GM23338 (cell line): ENCODE results near the gene AANAT. TPM values are rescaled to one million over a fixed set of nuclear protein-coding genes. Genes with fewer than 3 reads are reported as not detected.
A peak's percentile ranks its signal among the peaks of the same experiment; 100 is the strongest.

Experiments used
- ATAC-seq: fragments of 200-7000 bp; cut with Tn5 transposase; 3 replicates; pipeline ENCODE4 v1.9.1; 2020
- DNase-seq: peaks from one replicate; pipeline ENCODE4 v3.0.0-alpha.2; 2015; ENCODE audit warnings: low spot score
- H2AFZ ChIP-seq: fragments of 200-600 bp; sonication (generic); 2 replicates; pipeline ENCODE4 v1.8.0; 2016; ENCODE audit warnings: antibody characterized with exemption, mild to moderate bottlenecking, moderate library complexity
- H3F3A ChIP-seq: fragments of 200-600 bp; sonication (generic); replicated peaks from 2 replicates; pipeline ENCODE4 v1.8.0; 2017; ENCODE audit warnings: antibody characterized with exemption, mixed run types, low read depth
- H3K27ac ChIP-seq: fragments of 200-600 bp; sonication (generic); 2 replicates; pipeline ENCODE4 v1.6.1; 2016; ENCODE audit warnings: low read depth
- H3K27me3 ChIP-seq: fragments of 200-600 bp; sonication (generic); 2 replicates; pipeline ENCODE4 v1.8.0; 2016; ENCODE audit warnings: mild to moderate bottlenecking, mixed run types, moderate library complexity; ENCODE audit not compliant: insufficient read depth
- H3K36me3 ChIP-seq: fragments of 200-600 bp; sonication (generic); 2 replicates; pipeline ENCODE4 v1.8.0; 2016; ENCODE audit warnings: mild to moderate bottlenecking; ENCODE audit not compliant: insufficient read depth
- H3K4me1 ChIP-seq: fragments of 200-600 bp; sonication (generic); 2 replicates; pipeline ENCODE4 v1.8.0; 2016; ENCODE audit warnings: mild to moderate bottlenecking, moderate library complexity; ENCODE audit not compliant: insufficient read depth
- H3K4me2 ChIP-seq: fragments of 200-600 bp; sonication (generic); 2 replicates; pipeline ENCODE4 v1.7.1; 2017; ENCODE audit warnings: mixed run types
- H3K4me3 ChIP-seq: fragments of 200-600 bp; sonication (generic); 2 replicates; pipeline ENCODE4 v1.6.1; 2016; ENCODE audit warnings: mixed run types
- H3K79me2 ChIP-seq: fragments of 200-600 bp; sonication (generic); replicated peaks from 2 replicates; pipeline ENCODE4 v1.8.0; 2017; ENCODE audit warnings: mild to moderate bottlenecking; ENCODE audit not compliant: insufficient read depth
- H3K9me2 ChIP-seq: fragments of 200-600 bp; sonication (generic); 2 replicates; pipeline ENCODE4 v1.8.0; 2017; ENCODE audit not compliant: insufficient read depth
- H4K20me1 ChIP-seq: fragments of 200-600 bp; sonication (generic); replicated peaks from 2 replicates; pipeline ENCODE4 v1.8.0; 2017; ENCODE audit warnings: mild to moderate bottlenecking; ENCODE audit not compliant: insufficient read depth
- H3K27ac Mint-ChIP-seq: 2 replicates; pipeline ENCODE4 v1.8.0; 2020; ENCODE audit warnings: inconsistent platforms, mild to moderate bottlenecking, moderate library complexity, mixed read lengths
- H3K27me3 Mint-ChIP-seq: 3 replicates; pipeline ENCODE4 v1.8.0; 2022; ENCODE audit warnings: low read depth, mild to moderate bottlenecking, moderate library complexity, mixed read lengths, inconsistent platforms; ENCODE audit not compliant: insufficient read depth, poor library complexity
- H3K36me3 Mint-ChIP-seq: 3 replicates; pipeline ENCODE4 v1.8.0; 2021; ENCODE audit warnings: low read depth, mild to moderate bottlenecking, inconsistent platforms, moderate library complexity, mixed read lengths
- H3K4me1 Mint-ChIP-seq: 3 replicates; pipeline ENCODE4 v1.8.0; 2020; ENCODE audit warnings: mild to moderate bottlenecking, inconsistent platforms, mixed read lengths
- H3K4me3 Mint-ChIP-seq: 3 replicates; pipeline ENCODE4 v1.8.0; 2021; ENCODE audit warnings: moderate library complexity, mild to moderate bottlenecking, inconsistent platforms, mixed read lengths
- H3K9me3 Mint-ChIP-seq: 3 replicates; pipeline ENCODE4 v1.8.0; 2020; ENCODE audit warnings: moderate library complexity, mild to moderate bottlenecking, inconsistent platforms, mixed read lengths
- ETS1 ChIP-seq: IDR thresholded peaks from 2 replicates; pipeline ENCODE4 v1.6.1; 2016; ENCODE audit warnings: antibody characterized with exemption
- EZH2phosphoT487 ChIP-seq: fragments of 200-600 bp; sonication (generic); IDR thresholded peaks from one replicate; pipeline ENCODE4 v1.8.1; 2018; ENCODE audit warnings: antibody characterized with exemption; ENCODE audit not compliant: unreplicated experiment
- JUNB ChIP-seq: IDR thresholded peaks from one replicate; pipeline ENCODE4 v1.6.1; 2016; ENCODE audit warnings: antibody characterized with exemption; ENCODE audit not compliant: unreplicated experiment
- NANOG ChIP-seq: IDR thresholded peaks from 2 replicates; pipeline ENCODE4 v1.6.1; 2016; ENCODE audit warnings: antibody characterized with exemption, borderline replicate concordance
- STAT1 ChIP-seq: IDR thresholded peaks from one replicate; pipeline ENCODE4 v1.6.1; 2016; ENCODE audit warnings: antibody characterized with exemption; ENCODE audit not compliant: unreplicated experiment
- ZNF114 ChIP-seq: fragments of 250-450 bp; sonication (Bioruptor Pico); IDR thresholded peaks from 2 replicates; pipeline ENCODE4 v1.5.0; 2020; ENCODE audit warnings: mild to moderate bottlenecking, moderate library complexity
- ZNF462 ChIP-seq: fragments of 250-450 bp; sonication (Bioruptor Pico); IDR thresholded peaks from 2 replicates; pipeline ENCODE4 v1.5.0; 2020; ENCODE audit warnings: mild to moderate bottlenecking, moderate library complexity
- polyA plus RNA-seq: library from polyadenylated mRNA; unstranded; fragments of >200 nt; fragmentation: Nextera tagmentation; extraction: Ambion mirVana; gene quantifications from 2 replicates; pipeline ENCODE4 v1.2.1, GENCODE V29; 2016
- total RNA-seq: library from RNA; depleted of rRNA; stranded (reverse); fragments of >200 nt; shearing (Covaris generic); gene quantifications from 2 replicates; pipeline ENCODE4 v1.2.3, GENCODE V29; 2014
- TF ChIP-seq, protein P1 (sequence below), 2 experiments: fragments of 200-600 bp in 1 of 2; sonication (generic) in 1 of 2; conservative IDR thresholded peaks; 2 replicates each; pipeline versions ENCODE4 v1.5.1 to v1.6.1; 2016 to 2017; ENCODE audit warnings: antibody characterized with exemption in 2 of 2, low read depth in 2 of 2, mild to moderate bottlenecking in 2 of 2, moderate library complexity in 1 of 2
- TF ChIP-seq, protein P2 (sequence below): IDR thresholded peaks from one replicate; pipeline ENCODE4 v1.6.1; 2018; ENCODE audit warnings: antibody characterized with exemption; ENCODE audit not compliant: unreplicated experiment

Gene AANAT
- total and polyA plus RNA-seq, 2 experiments from 2014 or later = 0.28 to 1.0 TPM

DNA sequence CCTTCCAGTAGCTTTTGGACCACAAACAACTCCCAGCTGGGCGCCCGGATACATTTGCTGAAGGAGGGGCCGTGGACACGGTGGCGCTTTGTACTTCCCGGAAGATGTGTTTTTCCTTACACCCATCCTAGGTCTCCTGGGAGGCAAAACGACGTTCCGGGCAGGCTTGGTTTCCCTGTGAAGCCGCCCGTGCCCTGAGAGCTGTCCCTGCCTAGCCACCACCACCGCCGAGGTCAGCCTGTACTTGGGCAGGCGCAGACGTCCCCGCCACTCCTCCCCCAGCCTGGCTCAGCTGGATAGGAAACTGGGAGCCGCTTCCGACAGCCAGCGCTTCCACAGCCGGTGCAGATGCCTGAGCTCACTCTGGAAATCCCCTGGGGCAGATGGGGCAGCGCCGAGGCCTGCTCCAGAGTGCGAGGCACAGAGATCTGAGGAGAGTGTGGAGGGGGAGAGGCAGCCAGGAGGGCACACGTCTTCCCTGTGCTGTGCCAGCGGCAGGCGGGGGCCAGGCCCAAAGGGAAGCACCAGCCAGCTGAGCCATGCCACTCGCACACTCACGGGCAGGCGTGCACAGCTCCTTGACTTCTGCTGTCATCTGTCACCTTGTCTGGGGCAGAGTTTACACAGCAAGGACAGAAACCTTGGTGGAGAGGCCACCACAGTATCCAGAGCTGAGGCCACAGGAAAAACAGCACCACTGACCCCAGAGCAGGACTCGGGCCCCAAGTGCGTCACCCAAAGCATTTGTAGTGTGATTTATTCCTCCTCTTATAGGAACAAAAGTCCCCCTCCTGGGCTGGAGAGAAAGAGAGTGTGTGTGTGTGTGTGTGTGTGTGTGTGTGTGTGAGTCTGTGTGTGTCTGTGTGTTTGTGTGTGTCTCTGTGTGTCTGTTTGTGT, 30.8 kb downstream of the AANAT start:
- Histone ChIP-seq H3K4me1 (peaks cover 27% of the 10 kb centered on the region), H3K4me2 (peak overlapping the region; percentile 60), H2AFZ (no peak overlapping the region), H3K27ac (no peak overlapping the region), H3K9me2 (no peaks in the 10 kb centered on the region), H3K36me3 (no peaks in the 10 kb centered on the region), H3K27me3 (peaks cover 4% of the 10 kb centered on the region; the same call in 1 of the 2 replicates), H4K20me1 (peaks cover 3% of the 10 kb centered on the region; the same call in 1 of the 2 replicates), H3F3A (0 out of 2 replicates have a peak, but pooled peaks cover 3% of the 10 kb centered on the region), H3K4me3 (no peak overlapping the region), H3K79me2 (peaks cover 3% of the 10 kb centered on the region; the same call in 1 of the 2 replicates)
- H3K27ac Mint-ChIP-seq = 0 out of 2 replicates have a peak overlapping the region, but pooled peaks have one; percentile 53
- TF ChIP-seq NANOG = no peak
- TF ChIP-seq, protein P1, sequence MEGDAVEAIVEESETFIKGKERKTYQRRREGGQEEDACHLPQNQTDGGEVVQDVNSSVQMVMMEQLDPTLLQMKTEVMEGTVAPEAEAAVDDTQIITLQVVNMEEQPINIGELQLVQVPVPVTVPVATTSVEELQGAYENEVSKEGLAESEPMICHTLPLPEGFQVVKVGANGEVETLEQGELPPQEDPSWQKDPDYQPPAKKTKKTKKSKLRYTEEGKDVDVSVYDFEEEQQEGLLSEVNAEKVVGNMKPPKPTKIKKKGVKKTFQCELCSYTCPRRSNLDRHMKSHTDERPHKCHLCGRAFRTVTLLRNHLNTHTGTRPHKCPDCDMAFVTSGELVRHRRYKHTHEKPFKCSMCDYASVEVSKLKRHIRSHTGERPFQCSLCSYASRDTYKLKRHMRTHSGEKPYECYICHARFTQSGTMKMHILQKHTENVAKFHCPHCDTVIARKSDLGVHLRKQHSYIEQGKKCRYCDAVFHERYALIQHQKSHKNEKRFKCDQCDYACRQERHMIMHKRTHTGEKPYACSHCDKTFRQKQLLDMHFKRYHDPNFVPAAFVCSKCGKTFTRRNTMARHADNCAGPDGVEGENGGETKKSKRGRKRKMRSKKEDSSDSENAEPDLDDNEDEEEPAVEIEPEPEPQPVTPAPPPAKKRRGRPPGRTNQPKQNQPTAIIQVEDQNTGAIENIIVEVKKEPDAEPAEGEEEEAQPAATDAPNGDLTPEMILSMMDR (conservative IDR thresholded peaks at IDR 0.05; ENCODE audit: low read depth in 2 of 2) = no peak
- TF ChIP-seq ETS1 = no peak
- TF ChIP-seq, protein P2, sequence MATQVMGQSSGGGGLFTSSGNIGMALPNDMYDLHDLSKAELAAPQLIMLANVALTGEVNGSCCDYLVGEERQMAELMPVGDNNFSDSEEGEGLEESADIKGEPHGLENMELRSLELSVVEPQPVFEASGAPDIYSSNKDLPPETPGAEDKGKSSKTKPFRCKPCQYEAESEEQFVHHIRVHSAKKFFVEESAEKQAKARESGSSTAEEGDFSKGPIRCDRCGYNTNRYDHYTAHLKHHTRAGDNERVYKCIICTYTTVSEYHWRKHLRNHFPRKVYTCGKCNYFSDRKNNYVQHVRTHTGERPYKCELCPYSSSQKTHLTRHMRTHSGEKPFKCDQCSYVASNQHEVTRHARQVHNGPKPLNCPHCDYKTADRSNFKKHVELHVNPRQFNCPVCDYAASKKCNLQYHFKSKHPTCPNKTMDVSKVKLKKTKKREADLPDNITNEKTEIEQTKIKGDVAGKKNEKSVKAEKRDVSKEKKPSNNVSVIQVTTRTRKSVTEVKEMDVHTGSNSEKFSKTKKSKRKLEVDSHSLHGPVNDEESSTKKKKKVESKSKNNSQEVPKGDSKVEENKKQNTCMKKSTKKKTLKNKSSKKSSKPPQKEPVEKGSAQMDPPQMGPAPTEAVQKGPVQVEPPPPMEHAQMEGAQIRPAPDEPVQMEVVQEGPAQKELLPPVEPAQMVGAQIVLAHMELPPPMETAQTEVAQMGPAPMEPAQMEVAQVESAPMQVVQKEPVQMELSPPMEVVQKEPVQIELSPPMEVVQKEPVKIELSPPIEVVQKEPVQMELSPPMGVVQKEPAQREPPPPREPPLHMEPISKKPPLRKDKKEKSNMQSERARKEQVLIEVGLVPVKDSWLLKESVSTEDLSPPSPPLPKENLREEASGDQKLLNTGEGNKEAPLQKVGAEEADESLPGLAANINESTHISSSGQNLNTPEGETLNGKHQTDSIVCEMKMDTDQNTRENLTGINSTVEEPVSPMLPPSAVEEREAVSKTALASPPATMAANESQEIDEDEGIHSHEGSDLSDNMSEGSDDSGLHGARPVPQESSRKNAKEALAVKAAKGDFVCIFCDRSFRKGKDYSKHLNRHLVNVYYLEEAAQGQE = no peak
- no peak for TF ChIP-seq EZH2phosphoT487
- no peak for TF ChIP-seq ZNF114 (CRISPR knock-in tag)
- no peak for TF ChIP-seq ZNF462 (CRISPR knock-in tag)
- no peak for TF ChIP-seq STAT1
- TF ChIP-seq JUNB = no peak
- DNase-seq (peak; percentile 65), ATAC-seq (peak; percentile 41)
- H3K4me3 Mint-ChIP-seq = peak overlapping the region; percentile 38; the same call in 1 of the 3 replicates
- H3K36me3 Mint-ChIP-seq = no peaks in the 10 kb centered on the region
- H3K27me3 Mint-ChIP-seq = peaks cover 21% of the 10 kb centered on the region
- peaks cover 53% of the 10 kb centered on the region for H3K4me1 Mint-ChIP-seq
- no peaks in the 10 kb centered on the region for H3K9me3 Mint-ChIP-seq
